Prostate gland (tissue), 2 donors: ENCODE data around the gene KIF12.

Experiments used
- POLR2A ChIP-seq: fragments of 450-650 bp; IDR thresholded peaks from one replicate; pipeline ENCODE4 v1.6.1; 2016; ENCODE audit warnings: antibody characterized with exemption, mild to moderate bottlenecking
- POLR2AphosphoS5 ChIP-seq: sonication (generic); formaldehyde crosslinking; IDR thresholded peaks from one replicate; pipeline ENCODE4 v1.6.1; 2017; ENCODE audit warnings: antibody characterized with exemption
- TF ChIP-seq, protein P1 (sequence below), 4 experiments: fragments of 200-600 bp in 2 of 4; fragments of 450-650 bp in 2 of 4; sonication (generic) in 2 of 4; IDR thresholded peaks; 1 replicate in 3 of 4; 2 replicates in 1 of 4; pipeline ENCODE4 v1.5.1; 2016 to 2019; ENCODE audit warnings: antibody characterized with exemption in 4 of 4, mild to moderate bottlenecking in 2 of 4, moderate library complexity in 2 of 4

DNA sequence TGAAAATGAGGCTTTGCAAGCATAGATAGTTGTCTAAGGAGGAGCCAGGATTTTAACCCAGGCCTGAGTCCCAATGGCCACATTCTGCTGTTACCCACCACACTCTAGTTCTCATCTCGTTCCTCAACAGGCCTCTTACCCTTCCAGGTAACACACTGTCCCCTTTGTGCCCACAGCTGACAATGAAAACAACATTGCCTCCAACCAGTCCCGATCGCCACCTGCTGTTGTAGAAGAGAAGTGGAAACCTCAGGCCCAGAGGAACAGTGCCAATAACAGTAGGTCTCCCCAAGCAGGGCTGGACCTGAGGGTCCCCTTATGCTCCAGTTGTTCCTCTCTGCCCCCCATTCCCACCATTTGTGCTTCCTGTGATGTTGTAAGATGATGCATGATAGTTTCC is 51.4 kb downstream of the KIF12 start:
- TF ChIP-seq POLR2AphosphoS5 = no peak
- TF ChIP-seq, protein P1, sequence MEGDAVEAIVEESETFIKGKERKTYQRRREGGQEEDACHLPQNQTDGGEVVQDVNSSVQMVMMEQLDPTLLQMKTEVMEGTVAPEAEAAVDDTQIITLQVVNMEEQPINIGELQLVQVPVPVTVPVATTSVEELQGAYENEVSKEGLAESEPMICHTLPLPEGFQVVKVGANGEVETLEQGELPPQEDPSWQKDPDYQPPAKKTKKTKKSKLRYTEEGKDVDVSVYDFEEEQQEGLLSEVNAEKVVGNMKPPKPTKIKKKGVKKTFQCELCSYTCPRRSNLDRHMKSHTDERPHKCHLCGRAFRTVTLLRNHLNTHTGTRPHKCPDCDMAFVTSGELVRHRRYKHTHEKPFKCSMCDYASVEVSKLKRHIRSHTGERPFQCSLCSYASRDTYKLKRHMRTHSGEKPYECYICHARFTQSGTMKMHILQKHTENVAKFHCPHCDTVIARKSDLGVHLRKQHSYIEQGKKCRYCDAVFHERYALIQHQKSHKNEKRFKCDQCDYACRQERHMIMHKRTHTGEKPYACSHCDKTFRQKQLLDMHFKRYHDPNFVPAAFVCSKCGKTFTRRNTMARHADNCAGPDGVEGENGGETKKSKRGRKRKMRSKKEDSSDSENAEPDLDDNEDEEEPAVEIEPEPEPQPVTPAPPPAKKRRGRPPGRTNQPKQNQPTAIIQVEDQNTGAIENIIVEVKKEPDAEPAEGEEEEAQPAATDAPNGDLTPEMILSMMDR (IDR thresholded peaks at IDR 0.05) = no peak
- TF ChIP-seq POLR2A = no peak
